NCI-H2171 treated with DMSO at 0.1 percent for 48 hours (cell line): ENCODE measurements around the gene GPHN.

ENCODE experiments used
- DNase-seq: peaks from one replicate; lab custom pipeline; 2025; lab: John Stamatoyannopoulos, UW

The GPHN gene

DNA sequence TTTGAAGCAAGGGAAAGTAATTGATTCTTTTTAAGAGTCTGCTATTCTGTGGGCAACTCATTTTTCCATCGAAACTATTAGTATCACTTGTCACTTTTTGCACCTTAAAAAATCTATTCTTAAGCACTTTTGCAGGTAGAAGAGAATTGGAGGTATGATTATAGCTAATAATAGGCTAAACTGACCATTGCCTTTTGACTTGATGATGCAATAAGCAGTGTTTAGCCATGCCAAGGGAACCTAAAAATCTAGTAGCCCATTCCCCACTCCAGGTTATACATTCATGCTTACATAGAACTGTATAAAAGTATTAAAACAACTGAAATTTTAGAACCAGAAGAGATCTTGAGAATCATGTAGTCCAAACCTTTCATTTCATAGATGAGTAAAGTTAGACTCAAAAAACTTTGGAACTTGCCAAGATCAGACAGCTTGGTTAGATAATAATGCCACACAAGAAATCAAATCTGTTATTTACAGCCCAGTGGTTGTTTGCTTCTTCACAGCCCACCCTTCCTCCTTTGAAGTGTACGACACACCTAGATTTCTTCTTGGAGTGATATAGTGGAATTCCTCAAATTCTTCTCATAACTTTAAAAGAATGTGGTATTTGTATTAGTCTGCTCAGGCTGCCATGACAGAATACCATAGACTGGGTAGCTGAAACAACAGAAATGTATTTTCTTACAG is 659.6 kb downstream of the GPHN start:
- DNase-seq = no peak

DNA sequence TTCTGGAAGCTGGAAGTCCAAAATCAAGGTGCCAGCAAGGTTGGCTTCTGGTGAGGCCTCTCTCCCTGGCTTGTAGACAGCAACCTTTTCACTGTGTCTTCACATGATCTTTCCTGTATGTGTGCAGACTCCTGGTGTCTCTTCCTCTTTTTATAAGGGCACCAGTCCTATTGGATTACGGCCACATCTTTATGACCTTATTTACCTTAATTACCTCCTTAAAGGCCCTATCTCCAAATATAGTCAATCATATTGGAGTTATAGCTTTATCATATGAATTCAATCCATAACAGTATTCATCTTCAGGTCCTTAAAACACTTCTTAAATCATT is 660.1 kb downstream of the GPHN start:
- DNase-seq = no peak

- no peak for DNase-seq
Measured at GRCh38 chr14:67170660-67171059, 662.7 kb downstream of the GPHN start.

GRCh38 chr14:67172056-67172455 is 664.1 kb downstream of the GPHN start:
- no peak for DNase-seq

GRCh38 chr14:67172520-67172919 is 664.6 kb downstream of the GPHN start:
- DNase-seq = no peak

- DNase-seq = no peak
Measured at GRCh38 chr14:67173719-67174118, 665.8 kb downstream of the GPHN start.

DNA sequence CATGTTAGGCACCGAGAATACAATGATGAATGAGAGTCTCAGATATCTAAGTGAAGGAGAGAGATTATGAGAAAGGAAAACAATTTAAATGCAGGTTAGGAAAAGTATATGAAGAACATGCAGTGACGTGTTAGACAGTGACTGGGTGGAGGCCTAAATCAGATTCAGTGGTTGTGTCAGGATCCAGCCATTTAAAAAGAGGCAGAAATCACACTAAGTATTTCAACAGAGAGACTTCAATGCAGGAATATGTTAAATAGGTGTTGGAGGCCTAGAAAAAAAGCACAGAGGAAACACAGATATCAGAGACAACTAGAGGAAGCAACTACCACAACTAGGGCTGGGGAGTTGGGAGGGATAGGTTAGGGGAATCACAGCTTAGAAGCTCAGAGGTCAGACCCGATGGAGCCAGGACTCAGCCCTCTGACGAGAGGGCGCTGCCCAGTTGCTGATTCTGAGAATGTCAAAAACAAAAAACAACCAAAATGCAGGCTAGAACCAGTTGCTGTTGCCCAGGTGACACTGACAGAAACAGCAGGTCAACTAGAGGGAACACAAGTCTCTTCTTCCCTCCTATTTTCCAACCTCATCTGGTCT is 678.3 kb downstream of the GPHN start:
- no peak for DNase-seq

DNA sequence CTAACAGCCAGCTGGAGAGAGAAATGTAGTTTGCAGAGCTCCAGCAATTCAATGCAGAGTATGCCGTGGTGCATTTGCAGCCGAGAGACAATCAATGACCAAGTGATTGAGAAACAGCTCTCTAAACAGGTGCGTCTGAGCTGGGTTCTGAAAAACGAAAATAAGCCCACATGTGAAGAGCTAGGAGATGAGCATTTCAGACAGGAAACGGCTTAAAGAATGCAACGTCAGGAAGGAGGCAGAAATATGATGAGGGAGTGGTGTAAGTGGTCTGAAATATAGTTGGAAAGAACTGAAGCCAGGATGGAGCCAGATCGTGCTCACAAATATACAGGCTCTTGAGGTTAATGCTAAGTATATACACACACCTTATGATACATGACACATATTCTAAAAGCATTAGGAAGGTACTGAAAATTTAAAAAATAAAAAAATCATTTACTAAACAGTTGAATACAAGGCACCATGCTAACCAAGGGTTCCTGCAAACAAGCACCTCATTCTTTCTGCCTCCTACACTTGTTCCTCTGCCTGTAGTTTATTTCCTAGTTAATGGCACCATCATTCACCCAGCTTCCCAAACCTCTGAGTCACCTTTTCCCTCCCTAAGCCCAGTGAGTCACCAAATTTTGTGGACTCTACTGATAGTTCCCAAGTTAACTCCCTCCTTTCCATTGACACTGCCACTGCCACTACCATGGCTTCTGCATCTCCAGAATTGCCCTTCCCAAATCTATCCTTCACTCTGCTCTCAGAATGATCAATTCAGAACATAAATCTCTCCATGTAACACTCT is 679.0 kb downstream of the GPHN start:
- no peak for DNase-seq

DNA sequence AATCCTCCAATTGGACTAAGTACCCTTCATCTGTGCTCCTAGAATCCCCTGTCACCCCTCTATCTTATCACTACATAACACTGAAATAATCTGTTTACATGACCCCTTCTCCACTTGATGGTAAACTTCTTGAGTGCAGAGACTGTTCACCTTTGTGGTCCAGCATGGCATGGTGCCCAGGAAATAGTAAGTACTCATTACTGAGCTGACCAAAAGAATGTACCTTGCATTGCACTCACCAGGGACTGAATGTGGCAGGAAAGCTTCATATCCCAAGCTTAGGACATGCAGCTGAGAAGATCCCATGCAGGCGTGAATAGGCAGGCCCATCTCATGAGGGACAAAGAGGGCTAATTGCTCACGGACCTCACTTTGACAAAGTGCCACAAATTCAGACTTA is 679.9 kb downstream of the GPHN start:
- no peak for DNase-seq

GRCh38 chr14:67188326-67188725 is 680.4 kb downstream of the GPHN start:
- no peak for DNase-seq

- no peak for DNase-seq
Measured at GRCh38 chr14:67191768-67192290, 683.9 kb downstream of the GPHN start.

GRCh38 chr14:67192366-67192765 is 684.4 kb downstream of the GPHN start:
- DNase-seq = no peak

- no peak for DNase-seq
Measured at GRCh38 chr14:67195279-67195678, 687.3 kb downstream of the GPHN start.

GRCh38 chr14:67199016-67199415 is 691.1 kb downstream of the GPHN start:
- DNase-seq = no peak

GRCh38 chr14:67207810-67208209 is 699.9 kb downstream of the GPHN start:
- no peak for DNase-seq

DNA sequence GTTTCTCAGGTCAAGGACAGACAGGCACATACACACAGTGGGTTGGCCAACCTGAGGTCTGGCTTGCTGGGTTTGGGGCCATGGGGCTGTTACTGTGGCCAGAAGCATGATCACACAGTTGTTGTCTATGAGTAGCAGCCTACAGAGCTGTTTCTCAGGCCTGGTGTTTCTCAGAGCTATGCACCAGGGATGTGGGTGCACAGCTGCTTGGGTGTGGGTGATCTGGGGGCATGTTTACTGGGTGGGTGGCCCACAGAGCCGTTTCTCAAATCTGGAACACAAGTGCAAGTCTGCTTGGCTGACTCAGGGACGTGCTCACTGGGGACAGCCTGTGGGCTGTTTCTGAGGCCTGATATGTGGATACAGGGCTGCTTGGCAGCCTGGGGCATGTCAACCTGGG is 710.2 kb downstream of the GPHN start:
- DNase-seq = no peak

DNA sequence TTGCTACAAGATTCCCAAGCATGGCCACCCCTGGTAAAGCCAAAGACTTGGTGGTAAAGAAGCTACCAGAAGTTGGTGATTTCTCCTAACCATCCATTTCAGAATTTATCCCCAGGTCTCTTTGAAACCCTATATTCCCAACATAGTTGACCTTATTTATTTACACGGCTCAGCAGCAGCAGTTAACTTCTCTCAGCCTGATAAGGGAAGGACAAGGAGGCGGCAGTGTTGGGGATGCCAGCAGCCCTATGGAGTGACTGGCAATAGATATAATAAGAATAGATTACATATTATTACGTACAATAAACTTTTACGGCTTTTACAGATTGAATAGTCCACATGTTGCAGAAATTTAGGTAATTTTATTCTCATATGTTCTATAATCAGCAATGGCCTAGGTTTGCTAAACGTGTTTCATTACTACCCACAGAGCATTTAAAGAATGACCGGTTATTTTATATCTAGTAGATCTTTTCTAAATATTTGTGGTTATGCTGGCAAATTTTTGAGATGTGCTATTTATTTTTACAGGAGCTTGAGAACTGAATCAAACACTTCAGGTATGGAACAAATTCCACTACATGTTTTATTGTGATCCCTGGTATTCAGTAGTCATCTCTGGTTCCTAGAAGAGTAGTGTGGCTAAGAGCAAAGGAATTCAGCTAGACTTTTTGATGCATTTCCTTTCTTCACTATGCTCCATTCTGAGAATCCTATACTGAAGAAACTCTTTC is 713.5 kb downstream of the GPHN start:
- DNase-seq = no peak

- DNase-seq = no peak
Measured at GRCh38 chr14:67221982-67222328, 714.0 kb downstream of the GPHN start.

DNA sequence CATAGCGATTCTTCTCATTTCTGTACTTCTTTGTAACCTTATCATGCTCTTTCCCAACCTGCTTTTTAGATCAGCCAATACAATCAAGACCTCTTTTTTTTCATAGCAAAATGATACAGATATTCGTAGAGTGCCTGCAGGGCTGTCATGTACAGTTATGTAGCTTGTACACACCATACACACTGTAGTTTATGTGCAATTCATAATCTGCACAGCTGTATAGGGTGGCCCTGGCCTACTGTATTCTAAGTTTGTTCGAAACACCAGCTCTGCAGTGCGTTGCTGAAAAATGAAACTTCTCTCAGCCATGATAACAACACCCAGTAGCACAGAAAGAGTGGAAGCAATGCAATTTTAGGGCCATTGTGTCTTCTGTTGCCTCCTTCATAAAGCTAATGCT is 717.6 kb downstream of the GPHN start:
- no peak for DNase-seq

DNA sequence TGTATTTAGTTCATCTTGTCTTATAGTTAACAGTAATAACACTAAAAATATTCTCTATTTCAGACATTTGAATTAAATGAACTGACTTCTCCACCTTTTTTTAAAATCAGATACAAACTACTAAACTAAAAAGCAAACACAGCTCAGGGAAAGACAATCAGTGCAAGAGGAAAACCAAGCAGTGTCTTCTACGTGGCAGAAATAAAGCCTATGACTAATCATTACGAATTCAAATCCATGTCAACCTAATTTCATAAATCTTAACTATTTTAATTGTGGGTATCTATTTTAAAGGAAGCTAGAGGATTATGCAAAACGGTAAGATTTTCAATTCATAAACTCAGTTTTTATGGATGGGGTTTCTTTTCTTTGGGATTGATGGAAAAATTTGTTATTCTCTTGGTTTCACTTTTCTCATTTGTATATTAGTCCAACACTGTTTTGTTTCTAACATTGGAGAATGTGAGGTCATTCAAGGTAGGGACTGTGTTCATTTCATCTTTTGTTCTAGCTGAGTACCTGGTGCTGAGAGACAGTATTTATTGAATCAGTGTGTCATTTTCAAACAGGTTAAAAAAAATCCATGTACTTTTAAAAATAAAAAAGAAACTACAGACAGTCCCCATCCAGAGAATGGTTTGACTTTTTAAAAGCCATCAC is 720.5 kb downstream of the GPHN start:
- DNase-seq = no peak
